IPS-11a (cell line): ENCODE data around the gene SLC22A3.

ENCODE experiments used
- H3K4me3 ChIP-seq: one replicate; pipeline ENCODE4 v1.5.1; 2013; ENCODE audit warnings: low read depth, low read length, control low read depth

The SLC22A3 gene

GRCh38 chr6:160489091-160489490, 140.9 kb downstream of the SLC22A3 start:
- H3K4me3 ChIP-seq = no peak overlapping the region

DNA sequence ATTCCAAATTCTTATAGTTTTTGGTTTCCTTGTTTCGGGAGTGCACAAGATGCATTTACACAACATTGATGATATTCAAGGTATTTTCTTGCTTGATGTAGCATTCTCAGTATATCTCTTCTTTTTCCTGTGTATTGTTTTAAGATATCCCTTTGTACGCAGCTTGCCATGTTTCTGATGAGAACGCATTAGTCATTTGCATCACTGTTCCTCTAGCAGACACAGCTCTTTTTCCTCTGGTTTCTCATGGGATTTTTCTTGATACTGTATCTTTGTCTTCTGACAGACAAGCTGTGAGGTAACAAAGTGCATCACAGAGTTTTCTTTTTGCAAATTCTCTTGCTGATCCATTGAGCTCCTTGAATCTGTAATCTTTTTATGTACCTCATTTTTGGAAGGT, 146.4 kb downstream of the SLC22A3 start:
- no peak overlapping the region for H3K4me3 ChIP-seq

DNA sequence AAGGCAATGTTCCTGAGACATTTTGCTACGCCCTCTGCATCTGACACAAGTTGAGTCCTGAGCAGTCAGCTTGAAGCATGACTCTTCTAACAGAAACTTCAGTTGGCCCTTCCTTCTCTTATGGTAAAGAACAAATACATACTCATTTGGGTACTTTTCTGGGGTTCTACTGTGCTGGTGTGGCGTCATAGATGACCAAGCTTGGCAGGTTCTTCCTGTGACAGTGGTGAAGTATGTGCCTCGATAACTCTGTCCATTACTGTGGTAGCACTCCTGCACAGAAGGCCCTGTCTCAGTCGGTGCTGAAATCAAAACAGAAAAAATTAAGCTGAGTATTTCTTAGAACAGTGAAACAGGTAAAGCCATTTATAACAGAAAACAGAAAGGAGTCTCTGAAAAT, 152.5 kb downstream of the SLC22A3 start:
- no peak overlapping the region for H3K4me3 ChIP-seq
